ENCODE results near the gene CCL3.

DNA sequence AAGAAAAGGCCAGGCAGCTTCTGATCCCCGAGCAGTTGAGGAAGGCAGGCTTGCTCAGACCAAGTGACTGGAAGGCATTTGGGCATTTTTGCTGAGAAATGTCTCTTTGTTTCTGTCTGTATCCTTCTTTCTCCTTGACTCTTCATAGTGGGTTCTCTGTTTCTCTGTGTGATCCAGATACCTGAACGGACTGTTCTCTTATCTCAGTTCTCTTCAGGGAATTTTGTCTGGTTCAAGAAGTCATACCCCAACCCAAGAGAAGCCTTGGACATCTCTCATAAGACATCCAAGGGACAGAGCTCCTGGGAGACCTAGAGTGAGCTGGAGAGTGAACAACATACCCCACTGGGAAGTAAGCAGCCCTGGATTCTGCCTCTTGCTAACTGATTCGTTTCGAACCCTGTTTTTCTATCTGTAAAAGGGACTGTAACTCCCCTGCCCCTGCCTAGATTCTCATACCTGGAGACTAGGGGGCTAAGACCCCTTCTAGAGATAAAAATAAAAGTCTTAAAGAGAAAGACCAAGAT is 541 bp downstream of the CCL3 start:
- TF ChIP-seq, protein P1, sequence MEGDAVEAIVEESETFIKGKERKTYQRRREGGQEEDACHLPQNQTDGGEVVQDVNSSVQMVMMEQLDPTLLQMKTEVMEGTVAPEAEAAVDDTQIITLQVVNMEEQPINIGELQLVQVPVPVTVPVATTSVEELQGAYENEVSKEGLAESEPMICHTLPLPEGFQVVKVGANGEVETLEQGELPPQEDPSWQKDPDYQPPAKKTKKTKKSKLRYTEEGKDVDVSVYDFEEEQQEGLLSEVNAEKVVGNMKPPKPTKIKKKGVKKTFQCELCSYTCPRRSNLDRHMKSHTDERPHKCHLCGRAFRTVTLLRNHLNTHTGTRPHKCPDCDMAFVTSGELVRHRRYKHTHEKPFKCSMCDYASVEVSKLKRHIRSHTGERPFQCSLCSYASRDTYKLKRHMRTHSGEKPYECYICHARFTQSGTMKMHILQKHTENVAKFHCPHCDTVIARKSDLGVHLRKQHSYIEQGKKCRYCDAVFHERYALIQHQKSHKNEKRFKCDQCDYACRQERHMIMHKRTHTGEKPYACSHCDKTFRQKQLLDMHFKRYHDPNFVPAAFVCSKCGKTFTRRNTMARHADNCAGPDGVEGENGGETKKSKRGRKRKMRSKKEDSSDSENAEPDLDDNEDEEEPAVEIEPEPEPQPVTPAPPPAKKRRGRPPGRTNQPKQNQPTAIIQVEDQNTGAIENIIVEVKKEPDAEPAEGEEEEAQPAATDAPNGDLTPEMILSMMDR (IDR thresholded peaks at IDR 0.05), result no peak
- no peak for TF ChIP-seq ZFX (IDR thresholded peaks at IDR 0.05; ENCODE audit: borderline replicate concordance)

All from 22Rv1 (cell line).